Cardiac ventricle fibroblast (primary cell): ENCODE results near the gene DTWD1. TPM values are rescaled to one million over a fixed set of nuclear protein-coding genes. Genes with fewer than 3 reads are reported as not detected.

Source experiments
- total RNA-seq: library from RNA; depleted of rRNA; stranded (reverse); fragments of >200 nt; gene quantifications from 2 replicates; pipeline ENCODE4 v1.2.3, GENCODE V29; 2015

The DTWD1 gene, protein sequence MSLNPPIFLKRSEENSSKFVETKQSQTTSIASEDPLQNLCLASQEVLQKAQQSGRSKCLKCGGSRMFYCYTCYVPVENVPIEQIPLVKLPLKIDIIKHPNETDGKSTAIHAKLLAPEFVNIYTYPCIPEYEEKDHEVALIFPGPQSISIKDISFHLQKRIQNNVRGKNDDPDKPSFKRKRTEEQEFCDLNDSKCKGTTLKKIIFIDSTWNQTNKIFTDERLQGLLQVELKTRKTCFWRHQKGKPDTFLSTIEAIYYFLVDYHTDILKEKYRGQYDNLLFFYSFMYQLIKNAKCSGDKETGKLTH
- total RNA-seq = 31.4 and 37.8 TPM in 2 replicates

DNA sequence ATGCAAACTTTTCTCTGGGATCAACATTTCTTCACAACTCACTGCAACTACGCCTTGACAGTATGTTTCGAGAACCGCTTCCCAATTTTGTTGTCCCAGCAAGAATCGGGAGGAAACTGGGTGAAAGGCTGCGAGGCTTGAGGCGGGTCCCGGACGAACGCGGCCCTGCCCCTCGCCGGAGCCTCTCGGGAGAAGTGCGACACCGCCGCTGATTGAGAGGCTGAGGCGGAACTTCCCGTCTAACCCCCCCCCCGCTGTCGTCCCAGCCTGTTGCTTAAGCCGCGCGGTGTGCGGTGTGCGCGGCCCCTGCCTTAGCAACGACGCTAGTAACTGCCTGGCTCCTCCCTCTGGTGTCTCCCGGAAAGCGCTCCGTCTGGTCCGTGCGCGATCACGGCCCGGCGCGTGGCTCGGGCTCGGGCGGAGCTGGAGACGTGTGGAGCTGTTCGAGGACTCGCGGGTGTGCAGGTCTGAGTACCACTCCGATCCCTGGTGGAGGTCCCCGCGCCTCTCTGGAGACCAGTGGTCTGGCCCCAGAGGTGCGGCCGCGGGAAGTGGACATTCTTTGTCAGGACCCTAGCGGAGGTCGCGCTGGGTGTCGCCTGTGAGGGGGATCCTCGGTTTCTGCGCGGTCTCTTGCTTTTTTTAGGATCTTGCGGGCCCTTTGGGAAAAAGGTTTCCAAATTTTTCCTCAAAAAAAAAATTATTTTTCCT, at the start of gene DTWD1, which contains the start of gene FAM227B:
Gene DTWD1 (plus strand): TSS at position 391 of the 711 bp plus-strand sequence. CDS start 4,120 bp downstream, outside the sequence.
Gene FAM227B (minus strand): TSS at position 161 of the 711 bp plus-strand sequence. CDS start 5,647 bp downstream, outside the sequence.

Other genes with a start within 250 kb of the DTWD1 start
- 129 and 165 TPM in 2 replicates for gene FGF7, start 197.8 kb upstream of the DTWD1 start, total RNA-seq
- 3.3 TPM in 1 of 2 replicates, not detected in the other for gene FAM227B, start 230 bp upstream of the DTWD1 start, total RNA-seq